BJ (cell line): ENCODE measurements around the gene HAO1. TPM values are rescaled to one million over a fixed set of nuclear protein-coding genes. Genes with fewer than 3 reads are reported as not detected.

Experiments
- CTCF ChIA-PET: fragments of 350-600 bp; formaldehyde crosslinking; extraction: SDS; loops from one replicate; lab custom pipeline; 2021; ENCODE audit warnings: antibody characterized with exemption, inconsistent platforms; lab: Yijun Ruan, JAX
- POLR2A ChIA-PET: fragments of 300-600 bp; sonication (Branson Sonifier 250); formaldehyde crosslinking; extraction: SDS; loops from one replicate; lab custom pipeline; 2021; ENCODE audit warnings: antibody characterized with exemption; lab: Charles Lee
- DNase-seq: peaks from one replicate; pipeline ENCODE4 v3.0.0-alpha.2; 2011; ENCODE audit warnings: low read depth
- H3K27me3 ChIP-seq: 2 replicates; pipeline ENCODE4 v1.6.0; 2011; ENCODE audit warnings: low read length; ENCODE audit not compliant: control insufficient read depth, insufficient read depth
- H3K36me3 ChIP-seq: 2 replicates; pipeline ENCODE4 v1.5.1; 2011; ENCODE audit warnings: low read length; ENCODE audit not compliant: control insufficient read depth, insufficient read depth
- H3K4me3 ChIP-seq: 2 replicates; pipeline ENCODE4 v1.5.1; 2011; ENCODE audit warnings: low read depth, mild to moderate bottlenecking, control low read depth, low read length
- polyA plus RNA-seq: library from polyadenylated mRNA; depleted of rRNA; stranded (reverse); fragments of >200 nt; gene quantifications from 2 replicates; pipeline ENCODE4 v1.2.3, GENCODE V29; 2011
- TF ChIP-seq, protein P1 (sequence below): IDR thresholded peaks from 2 replicates; pipeline ENCODE4 v1.5.1; 2011; ENCODE audit warnings: low read depth, mild to moderate bottlenecking, control low read depth, inconsistent platforms, low read length, moderate library complexity; ENCODE audit not compliant: insufficient read depth

The HAO1 gene
- polyA plus RNA-seq, 1 experiment: not detected

DNA sequence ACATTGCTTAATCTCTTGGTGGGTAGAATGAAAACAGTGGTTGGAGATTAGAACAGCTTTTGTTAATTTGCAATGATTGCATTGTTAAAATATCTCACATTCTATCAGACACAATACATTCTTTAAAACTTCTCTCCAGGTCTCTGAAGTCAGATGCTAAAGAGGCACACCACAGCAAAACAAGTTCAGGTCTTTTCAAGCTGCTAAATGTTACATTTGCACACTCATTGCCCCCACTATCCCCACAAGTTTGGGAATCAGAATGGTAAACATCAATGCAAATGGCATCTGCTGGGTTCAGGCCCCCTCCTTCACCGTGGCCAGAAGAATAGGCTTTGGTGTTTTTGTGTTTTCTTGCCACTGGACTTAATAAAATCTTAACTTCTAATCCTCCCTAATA is 10.1 kb upstream of the HAO1 start:
- ChIA-PET CTCF (interaction anchor here (1.3 kb wide), 1 partner anchor 14 kb away, joined by 5 read pairs; no protein-coding TSS in a partner anchor), POLR2A (no interaction called here)
- H3K27me3 ChIP-seq: no peaks in the 10 kb centered on the region
- no peak for DNase-seq
- TF ChIP-seq, protein P1, sequence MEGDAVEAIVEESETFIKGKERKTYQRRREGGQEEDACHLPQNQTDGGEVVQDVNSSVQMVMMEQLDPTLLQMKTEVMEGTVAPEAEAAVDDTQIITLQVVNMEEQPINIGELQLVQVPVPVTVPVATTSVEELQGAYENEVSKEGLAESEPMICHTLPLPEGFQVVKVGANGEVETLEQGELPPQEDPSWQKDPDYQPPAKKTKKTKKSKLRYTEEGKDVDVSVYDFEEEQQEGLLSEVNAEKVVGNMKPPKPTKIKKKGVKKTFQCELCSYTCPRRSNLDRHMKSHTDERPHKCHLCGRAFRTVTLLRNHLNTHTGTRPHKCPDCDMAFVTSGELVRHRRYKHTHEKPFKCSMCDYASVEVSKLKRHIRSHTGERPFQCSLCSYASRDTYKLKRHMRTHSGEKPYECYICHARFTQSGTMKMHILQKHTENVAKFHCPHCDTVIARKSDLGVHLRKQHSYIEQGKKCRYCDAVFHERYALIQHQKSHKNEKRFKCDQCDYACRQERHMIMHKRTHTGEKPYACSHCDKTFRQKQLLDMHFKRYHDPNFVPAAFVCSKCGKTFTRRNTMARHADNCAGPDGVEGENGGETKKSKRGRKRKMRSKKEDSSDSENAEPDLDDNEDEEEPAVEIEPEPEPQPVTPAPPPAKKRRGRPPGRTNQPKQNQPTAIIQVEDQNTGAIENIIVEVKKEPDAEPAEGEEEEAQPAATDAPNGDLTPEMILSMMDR: no peak
- no peaks in the 10 kb centered on the region for H3K36me3 ChIP-seq
- no peak overlapping the region for H3K4me3 ChIP-seq

DNA sequence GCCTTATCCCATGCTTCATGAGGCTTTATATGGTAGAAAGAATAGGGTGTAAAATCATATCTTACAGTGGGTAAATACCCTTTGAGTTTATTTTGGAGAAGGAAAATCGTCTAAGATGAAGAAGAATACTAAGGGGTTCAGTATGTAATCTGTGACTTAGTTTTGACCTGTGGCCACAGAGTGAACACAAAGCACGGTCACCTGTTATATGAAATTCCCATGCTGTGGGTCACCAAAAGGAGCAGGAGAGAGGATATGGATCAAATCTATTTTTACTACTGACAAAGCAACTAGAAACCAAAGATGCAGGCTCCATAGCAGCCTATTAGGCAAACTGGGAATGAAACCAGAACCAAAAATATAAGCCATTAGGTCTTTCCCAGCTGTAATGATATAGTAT is 3.6 kb upstream of the HAO1 start:
- POLR2A ChIA-PET: no interaction called here
- CTCF ChIA-PET: interaction anchor here (1.4 kb wide), 1 partner anchor 779 kb away, joined by 3 read pairs; no protein-coding TSS in a partner anchor
- Histone ChIP-seq H3K36me3 (no peaks in the 10 kb centered on the region), H3K27me3 (no peaks in the 10 kb centered on the region; the same call in 1 of the 2 replicates), H3K4me3 (no peak overlapping the region)
- DNase-seq: no peak
- TF ChIP-seq, protein P1: no peak

DNA sequence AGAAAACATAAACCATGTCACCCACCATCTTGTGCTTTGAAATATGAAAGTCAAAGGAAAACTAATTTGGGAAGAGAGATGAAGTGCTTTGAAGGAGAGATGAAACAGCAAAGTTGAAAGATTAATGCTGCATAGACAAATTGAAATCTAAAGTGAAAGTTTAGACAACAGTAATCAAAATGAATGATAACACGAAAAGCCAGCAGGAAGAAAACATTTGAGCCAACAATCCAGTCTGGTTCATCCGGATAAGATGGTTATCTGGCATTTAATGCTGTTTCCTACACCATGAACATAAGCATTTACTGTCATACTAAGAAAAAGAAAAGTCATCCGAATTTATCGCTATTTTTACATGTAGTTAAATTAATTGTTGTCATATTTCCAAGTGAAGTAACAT is 595 bp downstream of the HAO1 start:
- TF ChIP-seq, protein P1: no peak
- CTCF ChIA-PET: no interaction called here
- Histone ChIP-seq H3K27me3 (no peaks in the 10 kb centered on the region; the same call in 1 of the 2 replicates), H3K36me3 (no peaks in the 10 kb centered on the region), H3K4me3 (no peak overlapping the region)
- POLR2A ChIA-PET: no interaction called here
- no peak for DNase-seq

DNA sequence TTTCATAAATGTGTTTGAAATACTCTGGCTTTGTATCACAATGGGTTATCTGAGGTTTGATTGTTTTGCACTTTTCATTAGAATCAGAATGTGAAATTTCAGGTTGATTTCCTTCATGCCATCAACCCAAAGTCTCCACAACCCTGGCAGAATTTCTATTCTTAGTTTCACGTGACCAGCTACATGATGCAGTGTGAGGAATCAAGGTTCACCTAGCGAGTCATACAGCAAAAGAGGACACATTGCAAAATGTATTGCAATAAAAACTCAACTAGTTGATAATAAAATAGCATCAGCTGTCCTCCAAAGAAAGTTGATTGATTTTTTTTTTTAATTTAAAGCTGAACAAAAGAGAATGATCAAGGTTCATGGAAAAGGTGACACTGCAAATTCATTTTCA is 2.2 kb downstream of the HAO1 start:
- H3K27me3 ChIP-seq: no peaks in the 10 kb centered on the region; the same call in 1 of the 2 replicates
- POLR2A ChIA-PET: no interaction called here
- H3K4me3 ChIP-seq: no peak overlapping the region
- no peaks in the 10 kb centered on the region for H3K36me3 ChIP-seq
- TF ChIP-seq, protein P1: no peak
- no peak for DNase-seq
- CTCF ChIA-PET: interaction anchor here (0.6 to 6.3 kb wide), 8 partner anchors 7 to 791 kb away, joined by 3 to 143 read pairs (median 16); no protein-coding TSS in a partner anchor

DNA sequence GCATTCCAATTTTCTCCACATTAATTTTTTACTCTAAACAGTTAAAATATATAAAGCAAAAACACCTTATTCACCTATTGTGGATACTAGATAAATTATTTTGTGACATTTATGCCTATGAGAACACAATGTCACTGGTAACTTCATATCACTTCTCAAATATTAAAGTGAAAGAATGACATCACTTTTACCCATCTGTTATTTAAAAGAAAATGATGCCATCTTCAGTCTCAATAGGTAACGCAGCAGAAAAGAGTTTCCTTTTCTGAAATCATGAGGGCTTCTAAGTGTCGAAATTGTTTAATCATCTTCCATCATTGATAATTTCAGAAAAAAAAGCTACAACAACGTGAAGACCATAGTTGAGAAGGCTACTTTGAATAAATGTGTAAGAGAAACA is 2.9 kb downstream of the HAO1 start:
- no peak for DNase-seq
- Histone ChIP-seq H3K4me3 (no peak overlapping the region), H3K27me3 (no peaks in the 10 kb centered on the region; the same call in 1 of the 2 replicates), H3K36me3 (no peaks in the 10 kb centered on the region)
- ChIA-PET POLR2A (no interaction called here), CTCF (interaction anchor here (0.7 to 6.3 kb wide), 22 partner anchors 8 to 791 kb away, joined by 3 to 143 read pairs (median 6); partner anchors contain the start of gene TMX4)
- TF ChIP-seq, protein P1: no peak
